Breast epithelium (tissue), 3 donors: ENCODE data around the gene SREK1.

Source experiments
- CTCF ChIP-seq, 3 donors: fragments of 450-650 bp; IDR thresholded peaks; one replicate each; pipeline ENCODE4 v1.5.1; 2016 to 2017; ENCODE audit warnings: antibody characterized with exemption in 3 of 3, mild to moderate bottlenecking in 3 of 3, moderate library complexity in 3 of 3
- POLR2A ChIP-seq: fragments of 450-650 bp; IDR thresholded peaks from one replicate; pipeline ENCODE4 v1.6.1; 2016; ENCODE audit warnings: antibody characterized with exemption, mild to moderate bottlenecking, moderate library complexity
- POLR2AphosphoS5 ChIP-seq, 3 donors: sonication (generic); formaldehyde crosslinking; IDR thresholded peaks; one replicate each; pipeline ENCODE4 v1.6.1; 2017; ENCODE audit warnings: antibody characterized with exemption in 3 of 3

- TF ChIP-seq CTCF (IDR thresholded peaks at IDR 0.05): no peak
- no peak for TF ChIP-seq POLR2AphosphoS5 (IDR thresholded peaks at IDR 0.05)
- TF ChIP-seq POLR2A: no peak
Measured at GRCh38 chr5:66231508-66231907, 87.4 kb downstream of the SREK1 start.
